HEK293 (cell line): ENCODE measurements around the gene ZNF524.
A peak's percentile ranks its signal among the peaks of the same experiment; 100 is the strongest.

Experiments
- HOXD13 ChIP-seq: sonication (generic); formaldehyde crosslinking; IDR thresholded peaks from 2 replicates; pipeline ENCODE4 v1.8.0; 2022; ENCODE audit warnings: missing genetic modification reagents, borderline replicate concordance
- KLF10 ChIP-seq: fragments of 450-650 bp; IDR thresholded peaks from 2 replicates; pipeline ENCODE4 v1.5.1; 2018; ENCODE audit warnings: missing biosample characterization, mild to moderate bottlenecking, missing genetic modification characterization
- MZF1 ChIP-seq: fragments of 450-650 bp; formaldehyde crosslinking; IDR thresholded peaks from 2 replicates; pipeline ENCODE4 v1.5.1; 2017; ENCODE audit warnings: missing biosample characterization, missing genetic modification characterization, borderline replicate concordance
- REPIN1 ChIP-seq: fragments of 450-650 bp; formaldehyde crosslinking; IDR thresholded peaks from 2 replicates; pipeline ENCODE4 v1.5.1; 2017; ENCODE audit warnings: missing biosample characterization, missing genetic modification characterization, low read depth
- SP7 ChIP-seq: fragments of 450-650 bp; formaldehyde crosslinking; IDR thresholded peaks from 2 replicates; pipeline ENCODE4 v1.5.1; 2016; ENCODE audit warnings: missing biosample characterization, missing genetic modification characterization
- ZNF169 ChIP-seq: fragments of 450-650 bp; formaldehyde crosslinking; IDR thresholded peaks from 2 replicates; pipeline ENCODE4 v1.5.1; 2016; ENCODE audit warnings: missing biosample characterization, missing genetic modification characterization
- ZNF23 ChIP-seq: fragments of 450-650 bp; formaldehyde crosslinking; IDR thresholded peaks from 2 replicates; pipeline ENCODE4 v1.5.1; 2016; ENCODE audit warnings: missing biosample characterization, missing genetic modification characterization, borderline replicate concordance
- ZNF248 ChIP-seq: fragments of 450-650 bp; formaldehyde crosslinking; IDR thresholded peaks from 2 replicates; pipeline ENCODE4 v1.5.1; 2017; ENCODE audit warnings: missing biosample characterization, missing genetic modification characterization
- ZNF335 ChIP-seq: fragments of 450-650 bp; formaldehyde crosslinking; conservative IDR thresholded peaks from 2 replicates; pipeline ENCODE4 v1.5.1; 2016; ENCODE audit warnings: missing biosample characterization, missing genetic modification characterization
- ZNF416 ChIP-seq: fragments of 450-650 bp; formaldehyde crosslinking; IDR thresholded peaks from 2 replicates; pipeline ENCODE4 v1.5.1; 2016; ENCODE audit warnings: missing biosample characterization, missing genetic modification characterization
- ZNF544 ChIP-seq: fragments of 450-650 bp; formaldehyde crosslinking; IDR thresholded peaks from 2 replicates; pipeline ENCODE4 v1.5.0; 2017; ENCODE audit warnings: missing biosample characterization, missing genetic modification characterization
- ZNF548 ChIP-seq: fragments of 450-650 bp; formaldehyde crosslinking; IDR thresholded peaks from 2 replicates; pipeline ENCODE4 v1.5.1; 2016; ENCODE audit warnings: missing biosample characterization, missing genetic modification characterization
- ZNF621 ChIP-seq: fragments of 450-650 bp; formaldehyde crosslinking; IDR thresholded peaks from 2 replicates; pipeline ENCODE4 v1.5.1; 2017; ENCODE audit warnings: missing biosample characterization, missing genetic modification characterization
- ZNF664 ChIP-seq: fragments of 450-650 bp; formaldehyde crosslinking; IDR thresholded peaks from 2 replicates; pipeline ENCODE4 v1.5.1; 2016; ENCODE audit warnings: missing biosample characterization, missing genetic modification characterization
- ZNF670 ChIP-seq: fragments of 450-650 bp; formaldehyde crosslinking; IDR thresholded peaks from 2 replicates; pipeline ENCODE4 v1.5.1; 2016; ENCODE audit warnings: missing biosample characterization, missing genetic modification characterization, low read depth
- ZNF768 ChIP-seq: fragments of 450-650 bp; formaldehyde crosslinking; IDR thresholded peaks from 2 replicates; pipeline ENCODE4 v1.5.1; 2018; ENCODE audit warnings: missing biosample characterization, mild to moderate bottlenecking, missing genetic modification characterization
- ZNF830 ChIP-seq: fragments of 450-650 bp; IDR thresholded peaks from 2 replicates; pipeline ENCODE4 v1.5.0; 2018; ENCODE audit warnings: missing biosample characterization, missing genetic modification characterization, low read depth, mild to moderate bottlenecking, moderate library complexity
- ZNF843 ChIP-seq: fragments of 450-650 bp; formaldehyde crosslinking; IDR thresholded peaks from 2 replicates; pipeline ENCODE4 v1.5.1; 2016; ENCODE audit warnings: missing biosample characterization, missing genetic modification characterization
- TF ChIP-seq, protein P1 (sequence below): fragments of 450-650 bp; formaldehyde crosslinking; optimal IDR thresholded peaks from 2 replicates; pipeline ENCODE3; 2016; ENCODE audit warnings: missing biosample characterization, mild to moderate bottlenecking, missing genetic modification characterization
- TF ChIP-seq, protein P2 (sequence below): fragments of 450-650 bp; formaldehyde crosslinking; IDR thresholded peaks from 2 replicates; pipeline ENCODE4 v1.5.1; 2016; ENCODE audit warnings: missing biosample characterization, missing genetic modification characterization
- TF ChIP-seq, protein P3 (sequence below): fragments of 450-650 bp; formaldehyde crosslinking; IDR thresholded peaks from 2 replicates; pipeline ENCODE4 v1.5.1; 2016; ENCODE audit warnings: missing biosample characterization, missing genetic modification characterization
- TF ChIP-seq, protein P4 (sequence below): fragments of 450-650 bp; formaldehyde crosslinking; IDR thresholded peaks from 2 replicates; pipeline ENCODE4 v1.5.1; 2016; ENCODE audit warnings: missing biosample characterization, missing genetic modification characterization
- TF ChIP-seq, protein P5 (sequence below): fragments of 450-650 bp; formaldehyde crosslinking; IDR thresholded peaks from 2 replicates; pipeline ENCODE4 v1.5.1; 2016; ENCODE audit warnings: missing biosample characterization, missing genetic modification characterization
- TF ChIP-seq, protein P6 (sequence below): fragments of 450-650 bp; formaldehyde crosslinking; conservative IDR thresholded peaks from 2 replicates; pipeline ENCODE4 v1.5.1; 2016; ENCODE audit warnings: low read depth, missing biosample characterization, missing genetic modification characterization
- TF ChIP-seq, protein P7 (sequence below): fragments of 450-650 bp; formaldehyde crosslinking; IDR thresholded peaks from 2 replicates; pipeline ENCODE4 v1.5.1; 2016; ENCODE audit warnings: missing biosample characterization, missing genetic modification characterization

The ZNF524 gene

DNA sequence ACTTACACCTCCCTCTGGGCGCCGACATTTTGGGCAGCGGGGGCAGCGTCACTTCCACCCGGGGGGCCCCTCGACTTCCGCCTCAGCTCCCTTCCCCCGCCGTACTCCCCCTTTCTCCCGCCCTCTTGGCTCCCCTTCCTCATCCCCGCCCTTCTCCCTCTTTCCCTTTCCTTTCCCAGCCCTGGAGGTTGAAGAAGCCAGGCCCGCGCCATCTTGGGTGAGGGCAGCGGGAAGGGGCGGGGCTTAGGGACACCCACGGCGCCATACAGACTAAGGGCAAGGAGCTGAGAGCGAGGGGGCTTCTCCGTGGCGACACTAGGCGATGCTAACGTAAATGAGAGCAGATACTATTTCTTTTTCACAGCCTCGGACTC, 633 bp upstream of the ZNF524 start, which contains the start of gene FIZ1 (continued):
- TF ChIP-seq ZNF548 (tag by site-specific recombination) (no peak), ZNF621 (tag by site-specific recombination) (no peak), ZNF768 (tag by site-specific recombination) (no peak), ZNF544 (no peak), ZNF830 (no peak), KLF10 (peak; percentile 83; the same call in 1 of the 2 replicates), ZNF335 (tag by site-specific recombination) (peak; percentile 99; the same call in 1 of the 2 replicates), ZNF248 (tag by site-specific recombination) (no peak), ZNF416 (tag by site-specific recombination) (no peak), SP7 (tag by site-specific recombination) (peak; percentile 60; the same call in 1 of the 2 replicates), ZNF664 (no peak), HOXD13 (no peak), ZNF169 (no peak), ZNF670 (no peak), MZF1 (tag by site-specific recombination) (peak; percentile 74; the same call in 1 of the 2 replicates), ZNF843 (no peak; the same call in 1 of the 2 replicates), REPIN1 (tag by site-specific recombination) (no peak), ZNF23 (no peak)
- TF ChIP-seq, protein P1, sequence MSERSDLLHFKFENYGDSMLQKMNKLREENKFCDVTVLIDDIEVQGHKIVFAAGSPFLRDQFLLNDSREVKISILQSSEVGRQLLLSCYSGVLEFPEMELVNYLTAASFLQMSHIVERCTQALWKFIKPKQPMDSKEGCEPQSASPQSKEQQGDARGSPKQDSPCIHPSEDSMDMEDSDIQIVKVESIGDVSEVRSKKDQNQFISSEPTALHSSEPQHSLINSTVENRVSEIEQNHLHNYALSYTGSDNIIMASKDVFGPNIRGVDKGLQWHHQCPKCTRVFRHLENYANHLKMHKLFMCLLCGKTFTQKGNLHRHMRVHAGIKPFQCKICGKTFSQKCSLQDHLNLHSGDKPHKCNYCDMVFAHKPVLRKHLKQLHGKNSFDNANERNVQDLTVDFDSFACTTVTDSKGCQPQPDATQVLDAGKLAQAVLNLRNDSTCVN (tag by site-specific recombination), result no peak
- TF ChIP-seq, protein P2, sequence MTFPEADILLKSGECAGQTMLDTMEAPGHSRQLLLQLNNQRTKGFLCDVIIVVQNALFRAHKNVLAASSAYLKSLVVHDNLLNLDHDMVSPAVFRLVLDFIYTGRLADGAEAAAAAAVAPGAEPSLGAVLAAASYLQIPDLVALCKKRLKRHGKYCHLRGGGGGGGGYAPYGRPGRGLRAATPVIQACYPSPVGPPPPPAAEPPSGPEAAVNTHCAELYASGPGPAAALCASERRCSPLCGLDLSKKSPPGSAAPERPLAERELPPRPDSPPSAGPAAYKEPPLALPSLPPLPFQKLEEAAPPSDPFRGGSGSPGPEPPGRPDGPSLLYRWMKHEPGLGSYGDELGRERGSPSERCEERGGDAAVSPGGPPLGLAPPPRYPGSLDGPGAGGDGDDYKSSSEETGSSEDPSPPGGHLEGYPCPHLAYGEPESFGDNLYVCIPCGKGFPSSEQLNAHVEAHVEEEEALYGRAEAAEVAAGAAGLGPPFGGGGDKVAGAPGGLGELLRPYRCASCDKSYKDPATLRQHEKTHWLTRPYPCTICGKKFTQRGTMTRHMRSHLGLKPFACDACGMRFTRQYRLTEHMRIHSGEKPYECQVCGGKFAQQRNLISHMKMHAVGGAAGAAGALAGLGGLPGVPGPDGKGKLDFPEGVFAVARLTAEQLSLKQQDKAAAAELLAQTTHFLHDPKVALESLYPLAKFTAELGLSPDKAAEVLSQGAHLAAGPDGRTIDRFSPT (tag by site-specific recombination), result peak; percentile 66; the same call in 1 of the 2 replicates
- TF ChIP-seq, protein P3, sequence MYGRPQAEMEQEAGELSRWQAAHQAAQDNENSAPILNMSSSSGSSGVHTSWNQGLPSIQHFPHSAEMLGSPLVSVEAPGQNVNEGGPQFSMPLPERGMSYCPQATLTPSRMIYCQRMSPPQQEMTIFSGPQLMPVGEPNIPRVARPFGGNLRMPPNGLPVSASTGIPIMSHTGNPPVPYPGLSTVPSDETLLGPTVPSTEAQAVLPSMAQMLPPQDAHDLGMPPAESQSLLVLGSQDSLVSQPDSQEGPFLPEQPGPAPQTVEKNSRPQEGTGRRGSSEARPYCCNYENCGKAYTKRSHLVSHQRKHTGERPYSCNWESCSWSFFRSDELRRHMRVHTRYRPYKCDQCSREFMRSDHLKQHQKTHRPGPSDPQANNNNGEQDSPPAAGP (tag by site-specific recombination), result no peak
- TF ChIP-seq, protein P4, sequence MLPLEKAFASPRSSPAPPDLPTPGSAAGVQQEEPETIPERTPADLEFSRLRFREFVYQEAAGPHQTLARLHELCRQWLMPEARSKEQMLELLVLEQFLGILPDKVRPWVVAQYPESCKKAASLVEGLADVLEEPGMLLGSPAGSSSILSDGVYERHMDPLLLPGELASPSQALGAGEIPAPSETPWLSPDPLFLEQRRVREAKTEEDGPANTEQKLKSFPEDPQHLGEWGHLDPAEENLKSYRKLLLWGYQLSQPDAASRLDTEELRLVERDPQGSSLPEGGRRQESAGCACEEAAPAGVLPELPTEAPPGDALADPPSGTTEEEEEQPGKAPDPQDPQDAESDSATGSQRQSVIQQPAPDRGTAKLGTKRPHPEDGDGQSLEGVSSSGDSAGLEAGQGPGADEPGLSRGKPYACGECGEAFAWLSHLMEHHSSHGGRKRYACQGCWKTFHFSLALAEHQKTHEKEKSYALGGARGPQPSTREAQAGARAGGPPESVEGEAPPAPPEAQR (tag by site-specific recombination), result no peak
- TF ChIP-seq, protein P5, sequence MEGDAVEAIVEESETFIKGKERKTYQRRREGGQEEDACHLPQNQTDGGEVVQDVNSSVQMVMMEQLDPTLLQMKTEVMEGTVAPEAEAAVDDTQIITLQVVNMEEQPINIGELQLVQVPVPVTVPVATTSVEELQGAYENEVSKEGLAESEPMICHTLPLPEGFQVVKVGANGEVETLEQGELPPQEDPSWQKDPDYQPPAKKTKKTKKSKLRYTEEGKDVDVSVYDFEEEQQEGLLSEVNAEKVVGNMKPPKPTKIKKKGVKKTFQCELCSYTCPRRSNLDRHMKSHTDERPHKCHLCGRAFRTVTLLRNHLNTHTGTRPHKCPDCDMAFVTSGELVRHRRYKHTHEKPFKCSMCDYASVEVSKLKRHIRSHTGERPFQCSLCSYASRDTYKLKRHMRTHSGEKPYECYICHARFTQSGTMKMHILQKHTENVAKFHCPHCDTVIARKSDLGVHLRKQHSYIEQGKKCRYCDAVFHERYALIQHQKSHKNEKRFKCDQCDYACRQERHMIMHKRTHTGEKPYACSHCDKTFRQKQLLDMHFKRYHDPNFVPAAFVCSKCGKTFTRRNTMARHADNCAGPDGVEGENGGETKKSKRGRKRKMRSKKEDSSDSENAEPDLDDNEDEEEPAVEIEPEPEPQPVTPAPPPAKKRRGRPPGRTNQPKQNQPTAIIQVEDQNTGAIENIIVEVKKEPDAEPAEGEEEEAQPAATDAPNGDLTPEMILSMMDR (tag by site-specific recombination), result no peak
- TF ChIP-seq, protein P6, sequence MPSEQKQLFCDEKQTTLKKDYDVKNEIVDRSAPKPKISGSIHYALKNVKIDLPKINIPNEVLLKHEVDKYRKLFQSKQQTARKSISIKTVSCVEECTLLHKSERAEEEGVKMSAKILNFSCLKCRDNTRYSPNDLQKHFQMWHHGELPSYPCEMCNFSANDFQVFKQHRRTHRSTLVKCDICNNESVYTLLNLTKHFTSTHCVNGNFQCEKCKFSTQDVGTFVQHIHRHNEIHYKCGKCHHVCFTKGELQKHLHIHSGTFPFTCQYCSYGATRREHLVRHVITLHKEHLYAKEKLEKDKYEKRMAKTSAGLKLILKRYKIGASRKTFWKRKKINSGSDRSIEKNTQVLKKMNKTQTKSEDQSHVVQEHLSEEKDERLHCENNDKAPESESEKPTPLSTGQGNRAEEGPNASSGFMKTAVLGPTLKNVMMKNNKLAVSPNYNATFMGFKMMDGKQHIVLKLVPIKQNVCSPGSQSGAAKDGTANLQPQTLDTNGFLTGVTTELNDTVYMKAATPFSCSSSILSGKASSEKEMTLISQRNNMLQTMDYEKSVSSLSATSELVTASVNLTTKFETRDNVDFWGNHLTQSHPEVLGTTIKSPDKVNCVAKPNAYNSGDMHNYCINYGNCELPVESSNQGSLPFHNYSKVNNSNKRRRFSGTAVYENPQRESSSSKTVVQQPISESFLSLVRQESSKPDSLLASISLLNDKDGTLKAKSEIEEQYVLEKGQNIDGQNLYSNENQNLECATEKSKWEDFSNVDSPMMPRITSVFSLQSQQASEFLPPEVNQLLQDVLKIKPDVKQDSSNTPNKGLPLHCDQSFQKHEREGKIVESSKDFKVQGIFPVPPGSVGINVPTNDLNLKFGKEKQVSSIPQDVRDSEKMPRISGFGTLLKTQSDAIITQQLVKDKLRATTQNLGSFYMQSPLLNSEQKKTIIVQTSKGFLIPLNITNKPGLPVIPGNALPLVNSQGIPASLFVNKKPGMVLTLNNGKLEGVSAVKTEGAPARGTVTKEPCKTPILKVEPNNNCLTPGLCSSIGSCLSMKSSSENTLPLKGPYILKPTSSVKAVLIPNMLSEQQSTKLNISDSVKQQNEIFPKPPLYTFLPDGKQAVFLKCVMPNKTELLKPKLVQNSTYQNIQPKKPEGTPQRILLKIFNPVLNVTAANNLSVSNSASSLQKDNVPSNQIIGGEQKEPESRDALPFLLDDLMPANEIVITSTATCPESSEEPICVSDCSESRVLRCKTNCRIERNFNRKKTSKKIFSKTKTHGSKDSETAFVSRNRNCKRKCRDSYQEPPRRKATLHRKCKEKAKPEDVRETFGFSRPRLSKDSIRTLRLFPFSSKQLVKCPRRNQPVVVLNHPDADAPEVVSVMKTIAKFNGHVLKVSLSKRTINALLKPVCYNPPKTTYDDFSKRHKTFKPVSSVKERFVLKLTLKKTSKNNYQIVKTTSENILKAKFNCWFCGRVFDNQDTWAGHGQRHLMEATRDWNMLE (tag by site-specific recombination), result peak; percentile 85
- TF ChIP-seq, protein P7, sequence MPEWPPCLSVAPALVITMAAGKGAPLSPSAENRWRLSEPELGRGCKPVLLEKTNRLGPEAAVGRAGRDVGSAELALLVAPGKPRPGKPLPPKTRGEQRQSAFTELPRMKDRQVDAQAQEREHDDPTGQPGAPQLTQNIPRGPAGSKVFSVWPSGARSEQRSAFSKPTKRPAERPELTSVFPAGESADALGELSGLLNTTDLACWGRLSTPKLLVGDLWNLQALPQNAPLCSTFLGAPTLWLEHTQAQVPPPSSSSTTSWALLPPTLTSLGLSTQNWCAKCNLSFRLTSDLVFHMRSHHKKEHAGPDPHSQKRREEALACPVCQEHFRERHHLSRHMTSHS (tag by site-specific recombination), result no peak
